Breast epithelium (tissue), 3 donors: ENCODE data around the gene BAIAP3.

Experiments used
- POLR2A ChIP-seq: fragments of 450-650 bp; IDR thresholded peaks from one replicate; pipeline ENCODE4 v1.6.1; 2016; ENCODE audit warnings: antibody characterized with exemption, mild to moderate bottlenecking, moderate library complexity
- POLR2AphosphoS5 ChIP-seq, 3 donors: sonication (generic); formaldehyde crosslinking; IDR thresholded peaks; one replicate each; pipeline ENCODE4 v1.6.1; 2017; ENCODE audit warnings: antibody characterized with exemption in 3 of 3
- TF ChIP-seq, protein P1 (sequence below), 3 donors: fragments of 450-650 bp; IDR thresholded peaks; one replicate each; pipeline ENCODE4 v1.5.1; 2016 to 2017; ENCODE audit warnings: antibody characterized with exemption in 3 of 3, mild to moderate bottlenecking in 3 of 3, moderate library complexity in 3 of 3

- TF ChIP-seq, protein P1, sequence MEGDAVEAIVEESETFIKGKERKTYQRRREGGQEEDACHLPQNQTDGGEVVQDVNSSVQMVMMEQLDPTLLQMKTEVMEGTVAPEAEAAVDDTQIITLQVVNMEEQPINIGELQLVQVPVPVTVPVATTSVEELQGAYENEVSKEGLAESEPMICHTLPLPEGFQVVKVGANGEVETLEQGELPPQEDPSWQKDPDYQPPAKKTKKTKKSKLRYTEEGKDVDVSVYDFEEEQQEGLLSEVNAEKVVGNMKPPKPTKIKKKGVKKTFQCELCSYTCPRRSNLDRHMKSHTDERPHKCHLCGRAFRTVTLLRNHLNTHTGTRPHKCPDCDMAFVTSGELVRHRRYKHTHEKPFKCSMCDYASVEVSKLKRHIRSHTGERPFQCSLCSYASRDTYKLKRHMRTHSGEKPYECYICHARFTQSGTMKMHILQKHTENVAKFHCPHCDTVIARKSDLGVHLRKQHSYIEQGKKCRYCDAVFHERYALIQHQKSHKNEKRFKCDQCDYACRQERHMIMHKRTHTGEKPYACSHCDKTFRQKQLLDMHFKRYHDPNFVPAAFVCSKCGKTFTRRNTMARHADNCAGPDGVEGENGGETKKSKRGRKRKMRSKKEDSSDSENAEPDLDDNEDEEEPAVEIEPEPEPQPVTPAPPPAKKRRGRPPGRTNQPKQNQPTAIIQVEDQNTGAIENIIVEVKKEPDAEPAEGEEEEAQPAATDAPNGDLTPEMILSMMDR (IDR thresholded peaks at IDR 0.05), result no peak
- TF ChIP-seq POLR2AphosphoS5 (IDR thresholded peaks at IDR 0.05) (no peak), POLR2A (no peak)
These were observed 11.6 kb downstream of the BAIAP3 start for GRCh38 chr16:1345087-1345486.
